Keratinocyte (primary cell): Measurements from ENCODE around the gene N4BP2L1.

Experiments
- CTCF ChIP-seq, 3 experiments: IDR thresholded peaks in 1 of 3; conservative IDR thresholded peaks in 1 of 3; optimal IDR thresholded peaks in 1 of 3; 2 replicates in 2 of 3; 3 replicates in 1 of 3; pipeline versions ENCODE3 to v1.5.1; 2011; ENCODE audit warnings: low read length in 3 of 3, mild to moderate bottlenecking in 3 of 3, moderate library complexity in 2 of 3, control low read depth in 1 of 3, inconsistent platforms in 1 of 3; ENCODE audit not compliant: insufficient read depth in 2 of 3; ENCODE audit errors: extremely low read depth in 1 of 3
- EZH2 ChIP-seq: IDR thresholded peaks from one replicate; pipeline ENCODE4 v1.6.1; 2012; ENCODE audit warnings: inconsistent platforms, mild to moderate bottlenecking, low read length, moderate library complexity

DNA sequence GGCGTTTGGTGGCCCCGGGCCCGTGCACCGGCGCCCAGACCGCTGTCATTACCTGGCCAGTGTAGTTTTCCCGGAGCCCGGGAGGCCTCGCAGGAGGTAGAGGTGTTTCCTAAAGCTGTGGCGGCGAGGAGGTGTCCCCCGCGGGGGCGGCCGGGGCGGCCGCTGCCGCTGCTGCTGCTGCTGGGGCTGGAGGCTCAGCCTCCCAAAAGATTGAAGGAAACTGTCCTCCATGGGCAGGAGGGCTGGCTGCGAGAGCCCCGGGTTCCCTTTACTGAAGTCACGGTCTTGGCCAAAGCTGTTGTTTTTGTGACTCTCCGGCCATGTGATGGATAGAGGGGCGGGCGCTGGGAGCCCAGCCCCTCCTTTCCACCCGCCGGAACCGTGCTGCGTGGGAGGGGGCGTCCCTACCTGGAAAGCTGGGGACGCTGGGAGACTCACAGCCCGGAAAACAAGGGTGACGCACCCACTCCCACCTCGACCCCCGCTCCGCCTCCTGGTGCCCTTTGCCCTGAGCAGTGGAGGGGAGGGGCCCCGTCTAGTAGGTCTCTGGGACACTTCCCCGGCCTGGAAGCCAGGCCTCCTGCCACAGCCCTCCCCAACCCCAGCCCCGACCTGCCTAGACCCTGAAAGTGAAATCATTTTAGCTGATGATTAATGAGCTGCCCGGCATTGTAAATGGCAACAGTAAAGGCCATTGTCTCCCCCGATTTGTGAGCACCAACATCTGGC is at the start of gene N4BP2L1:
- TF ChIP-seq CTCF (optimal IDR thresholded peaks at IDR 0.05 in 1 of 3, IDR thresholded peaks at IDR 0.05 in 1 of 3, conservative IDR thresholded peaks at IDR 0.05 in 1 of 3; ENCODE audit: extremely low read depth in 1 of 3, insufficient read depth in 2 of 3, low read length in 3 of 3) (no peak), EZH2 (no peak)
